Measurements from ENCODE around the gene GARRE1. TPM values are rescaled to one million over a fixed set of nuclear protein-coding genes. Genes with fewer than 3 reads are reported as not detected.
"Not testable (repeated sequence)": the region's sequence is repeated elsewhere in the genome, so short reads cannot be mapped to it uniquely, and the experiment has no call there.

The GARRE1 gene
- polyA plus RNA-seq, 3 donors, result 1.1 to 6.2 (median 2.1) TPM

GRCh38 chr19:34246340-34246739 lies 8.0 kb upstream of the GARRE1 start:
- Histone ChIP-seq H3K4me1 (ENCODE audit: control insufficient read depth in 1 of 2, insufficient read depth in 2 of 2, low read length in 2 of 2) (no peaks in the 10 kb centered on the region), H3K79me2 (ENCODE audit: insufficient read depth, low read length) (no peaks in the 10 kb centered on the region), H3K4me2 (replicated peaks; ENCODE audit: extremely low read depth, low read length, poor library complexity, severe bottlenecking) (no peak overlapping the region), H3K36me3 (replicated peaks in 1 of 2; ENCODE audit: control insufficient read depth in 1 of 2, insufficient read depth in 2 of 2, low read length in 2 of 2) (no peaks in the 10 kb centered on the region), H3K9ac (ENCODE audit: insufficient read depth, low read length, poor library complexity, severe bottlenecking) (no peak overlapping the region), H3K27ac (ENCODE audit: low read depth in 1 of 2, low read length in 2 of 2) (no peak overlapping the region), H3K4me3 (replicated peaks in 1 of 3; ENCODE audit: low read depth in 2 of 3, low read length in 3 of 3) (no peak overlapping the region), H2AFZ (ENCODE audit: insufficient read depth, low read depth, low read length, poor library complexity, severe bottlenecking) (no peak overlapping the region), H3K27me3 (ENCODE audit: control insufficient read depth in 2 of 2, insufficient read depth in 2 of 2, low read length in 2 of 2) (no peaks in the 10 kb centered on the region), H4K20me1 (ENCODE audit: insufficient read depth, low read length) (no peaks in the 10 kb centered on the region), H3K9me3 (replicated peaks in 1 of 2; ENCODE audit: control insufficient read depth in 1 of 2, insufficient read depth in 1 of 2, low read length in 2 of 2) (no peaks in the 10 kb centered on the region)
- intact Hi-C loops (cut with micrococcal nuclease), result no loop called here
- no peak overlapping the region for H3K27ac Mint-ChIP-seq
- peaks cover 4 to 20% (median 7%) of the 10 kb centered on the region in 3 donors for H3K27me3 Mint-ChIP-seq (ENCODE audit: low read depth in 3 of 3)
- H3K4me1 Mint-ChIP-seq, result no peaks in the 10 kb centered on the region
- WGBS (ENCODE audit: insufficient coverage), result 100% methylated on average over 1 of the region's 4 CpGs
- no peak for TF ChIP-seq CTCF (IDR thresholded peaks at IDR 0.05)
- no peak overlapping the region for H3K4me3 Mint-ChIP-seq
- DNase-seq, result no peak
- H3K9me3 Mint-ChIP-seq, result no peaks in the 10 kb centered on the region
- H3K36me3 Mint-ChIP-seq, result no peaks in the 10 kb centered on the region

- Mint-ChIP-seq H3K4me3 (no peak overlapping the region), H3K4me1 (peaks cover 6% of the 10 kb centered on the region), H3K9me3 (peaks cover 0 to 3% (median 1%) of the 10 kb centered on the region in 7 donors), H3K27ac (no peak overlapping the region), H3K27me3 (ENCODE audit: low read depth in 3 of 3) (peaks cover 17 to 38% (median 22%) of the 10 kb centered on the region in 3 donors), H3K36me3 (peaks cover 0 to 1% of the 10 kb centered on the region in 2 donors)
- Histone ChIP-seq H3K9me3 (replicated peaks in 1 of 2; ENCODE audit: control insufficient read depth in 1 of 2, insufficient read depth in 1 of 2, low read length in 2 of 2) (no peaks in the 10 kb centered on the region), H3K4me3 (replicated peaks in 1 of 3; ENCODE audit: low read depth in 2 of 3, low read length in 3 of 3) (no peak overlapping the region), H3K4me2 (replicated peaks; ENCODE audit: extremely low read depth, low read length, poor library complexity, severe bottlenecking) (no peak overlapping the region), H4K20me1 (ENCODE audit: insufficient read depth, low read length) (no peaks in the 10 kb centered on the region), H3K27me3 (ENCODE audit: control insufficient read depth in 2 of 2, insufficient read depth in 2 of 2, low read length in 2 of 2) (peaks cover 0 to 8% of the 10 kb centered on the region in 2 donors), H3K36me3 (replicated peaks in 1 of 2; ENCODE audit: control insufficient read depth in 1 of 2, insufficient read depth in 2 of 2, low read length in 2 of 2) (no peaks in the 10 kb centered on the region), H2AFZ (ENCODE audit: insufficient read depth, low read depth, low read length, poor library complexity, severe bottlenecking) (no peak overlapping the region), H3K27ac (ENCODE audit: low read depth in 1 of 2, low read length in 2 of 2) (no peak overlapping the region), H3K79me2 (ENCODE audit: insufficient read depth, low read length) (no peaks in the 10 kb centered on the region), H3K4me1 (ENCODE audit: control insufficient read depth in 1 of 2, insufficient read depth in 2 of 2, low read length in 2 of 2) (peaks cover 2 to 3% of the 10 kb centered on the region in 2 donors), H3K9ac (ENCODE audit: insufficient read depth, low read length, poor library complexity, severe bottlenecking) (no peak overlapping the region)
- no peak for DNase-seq
- WGBS (ENCODE audit: insufficient coverage), result 93% methylated on average over 3 of the region's 4 CpGs
- intact Hi-C loops (cut with micrococcal nuclease), result no loop called here
- no peak for TF ChIP-seq CTCF (IDR thresholded peaks at IDR 0.05)
Measured at GRCh38 chr19:34248941-34249340, 5.4 kb upstream of the GARRE1 start.

- Histone ChIP-seq H3K4me1 (ENCODE audit: control insufficient read depth in 1 of 2, insufficient read depth in 2 of 2, low read length in 2 of 2) (peaks cover 11 to 14% of the 10 kb centered on the region in 2 donors), H3K27me3 (ENCODE audit: control insufficient read depth in 2 of 2, insufficient read depth in 2 of 2, low read length in 2 of 2) (peaks cover 17 to 38% of the 10 kb centered on the region in 2 donors)
- DNase-seq; H3K36me3 ChIP-seq (replicated peaks in 1 of 2; ENCODE audit: control insufficient read depth in 1 of 2, insufficient read depth in 2 of 2, low read length in 2 of 2); H3K4me2 ChIP-seq (replicated peaks; ENCODE audit: extremely low read depth, low read length, poor library complexity, severe bottlenecking); H4K20me1 ChIP-seq (ENCODE audit: insufficient read depth, low read length); H3K9me3 ChIP-seq (replicated peaks in 1 of 2; ENCODE audit: control insufficient read depth in 1 of 2, insufficient read depth in 1 of 2, low read length in 2 of 2); H3K36me3 Mint-ChIP-seq; H2AFZ ChIP-seq (ENCODE audit: insufficient read depth, low read depth, low read length, poor library complexity, severe bottlenecking); H3K4me3 ChIP-seq (replicated peaks in 1 of 3; ENCODE audit: low read depth in 2 of 3, low read length in 3 of 3); H3K79me2 ChIP-seq (ENCODE audit: insufficient read depth, low read length); H3K27ac Mint-ChIP-seq; H3K9ac ChIP-seq (ENCODE audit: insufficient read depth, low read length, poor library complexity, severe bottlenecking); H3K27ac ChIP-seq (ENCODE audit: low read depth in 1 of 2, low read length in 2 of 2): not testable (repeated sequence)
- 97% methylated on average over 5 of the region's 14 CpGs for WGBS (ENCODE audit: insufficient coverage)
- peaks cover 0 to 13% (median 2%) of the 10 kb centered on the region in 7 donors for H3K9me3 Mint-ChIP-seq
- intact Hi-C loops (cut with micrococcal nuclease), result loop anchor here (5.0 to 10.0 kb wide), 2 partner anchors 82 to 84 kb away; no protein-coding TSS in a partner anchor
- peaks cover 15% of the 10 kb centered on the region for H3K4me1 Mint-ChIP-seq
- peak overlapping the region; percentile 96 to 97 for H3K4me3 Mint-ChIP-seq
- peaks cover 46 to 64% (median 53%) of the 10 kb centered on the region in 3 donors for H3K27me3 Mint-ChIP-seq (ENCODE audit: low read depth in 3 of 3)
Measured at GRCh38 chr19:34253167-34253566, 1.2 kb upstream of the GARRE1 start.
